Measurements from ENCODE around the gene KLHDC1. TPM values are rescaled to one million over a fixed set of nuclear protein-coding genes. Genes with fewer than 3 reads are reported as not detected.
"Not testable (repeated sequence)": the region's sequence is repeated elsewhere in the genome, so short reads cannot be mapped to it uniquely, and the experiment has no call there.

Gene KLHDC1
- total and polyA plus RNA-seq, 4 donors = 0.36 to 4.1 (median 2.5) TPM

- H3K9me3 ChIP-seq (ENCODE audit: control insufficient read depth in 4 of 4, low read length in 3 of 4) = no peaks in the 10 kb centered on the region
- no peaks in the 10 kb centered on the region for H3K27me3 ChIP-seq (ENCODE audit: control insufficient read depth in 4 of 4, insufficient read depth in 4 of 4, low read length in 3 of 4)
- TF ChIP-seq RAD21 (IDR thresholded peaks at IDR 0.05) = no peak
- TF ChIP-seq JUND (IDR thresholded peaks at IDR 0.05) = no peak
- TF ChIP-seq TAF1 (conservative IDR thresholded peaks at IDR 0.05) = no peak
- no peak for TF ChIP-seq FOXA1 (IDR thresholded peaks at IDR 0.05)
- TF ChIP-seq FOXA2 (IDR thresholded peaks at IDR 0.05) = no peak
- TF ChIP-seq, protein P1, sequence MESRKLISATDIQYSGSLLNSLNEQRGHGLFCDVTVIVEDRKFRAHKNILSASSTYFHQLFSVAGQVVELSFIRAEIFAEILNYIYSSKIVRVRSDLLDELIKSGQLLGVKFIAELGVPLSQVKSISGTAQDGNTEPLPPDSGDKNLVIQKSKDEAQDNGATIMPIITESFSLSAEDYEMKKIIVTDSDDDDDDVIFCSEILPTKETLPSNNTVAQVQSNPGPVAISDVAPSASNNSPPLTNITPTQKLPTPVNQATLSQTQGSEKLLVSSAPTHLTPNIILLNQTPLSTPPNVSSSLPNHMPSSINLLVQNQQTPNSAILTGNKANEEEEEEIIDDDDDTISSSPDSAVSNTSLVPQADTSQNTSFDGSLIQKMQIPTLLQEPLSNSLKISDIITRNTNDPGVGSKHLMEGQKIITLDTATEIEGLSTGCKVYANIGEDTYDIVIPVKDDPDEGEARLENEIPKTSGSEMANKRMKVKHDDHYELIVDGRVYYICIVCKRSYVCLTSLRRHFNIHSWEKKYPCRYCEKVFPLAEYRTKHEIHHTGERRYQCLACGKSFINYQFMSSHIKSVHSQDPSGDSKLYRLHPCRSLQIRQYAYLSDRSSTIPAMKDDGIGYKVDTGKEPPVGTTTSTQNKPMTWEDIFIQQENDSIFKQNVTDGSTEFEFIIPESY (IDR thresholded peaks at IDR 0.05) = no peak
- no peak for TF ChIP-seq NR2F2 (IDR thresholded peaks at IDR 0.05)
- no peak for TF ChIP-seq ATF3 (IDR thresholded peaks at IDR 0.05)
- TF ChIP-seq, protein P2, sequence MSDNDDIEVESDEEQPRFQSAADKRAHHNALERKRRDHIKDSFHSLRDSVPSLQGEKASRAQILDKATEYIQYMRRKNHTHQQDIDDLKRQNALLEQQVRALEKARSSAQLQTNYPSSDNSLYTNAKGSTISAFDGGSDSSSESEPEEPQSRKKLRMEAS (IDR thresholded peaks at IDR 0.05) = no peak
- TF ChIP-seq HNF4G (IDR thresholded peaks at IDR 0.05) = no peak
- H3K27ac ChIP-seq (ENCODE audit: low read depth in 1 of 2, low read length in 2 of 2) = no peak overlapping the region
- no peak overlapping the region for H3K4me3 ChIP-seq (ENCODE audit: low read depth in 1 of 3, low read length in 3 of 3)
- no peaks in the 10 kb centered on the region for H3K4me1 ChIP-seq (ENCODE audit: control insufficient read depth in 4 of 4, insufficient read depth in 4 of 4, low read length in 3 of 4)
- DNase-seq (ENCODE audit: low spot score) = no peak
- 81% methylated on average over 4 of the region's 4 CpGs for WGBS
- no peak overlapping the region for H3K9ac ChIP-seq (ENCODE audit: low read depth in 1 of 2, low read length in 2 of 2)
- peaks cover 0 to 2% (median 0%) of the 10 kb centered on the region in 4 donors for H3K36me3 ChIP-seq (ENCODE audit: control insufficient read depth in 4 of 4, insufficient read depth in 3 of 4, low read depth in 1 of 4, low read length in 3 of 4)
These were observed 9.8 kb downstream of the KLHDC1 start for GRCh38 chr14:49702725-49703124.

DNA sequence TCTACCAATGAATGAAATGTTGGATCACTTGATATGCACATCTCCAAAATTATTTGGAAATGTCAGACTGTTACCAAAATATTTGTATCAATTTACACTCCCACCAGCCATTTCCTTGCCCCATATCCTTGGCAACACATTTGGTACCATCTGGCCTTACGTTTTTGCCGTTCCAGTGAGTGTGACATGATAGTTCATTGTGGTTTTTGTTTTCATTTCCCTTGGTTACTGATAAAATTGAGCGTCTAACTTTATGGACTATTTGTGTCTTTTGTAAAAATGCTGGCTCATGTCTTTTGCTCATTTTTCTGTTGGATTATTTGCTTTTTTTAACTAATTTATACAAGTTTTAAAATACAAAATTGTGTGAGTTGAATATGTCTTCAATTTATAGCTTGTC is 11.0 kb downstream of the KLHDC1 start:
- Histone ChIP-seq H3K9me3 (ENCODE audit: control insufficient read depth in 4 of 4, low read length in 3 of 4) (no peaks in the 10 kb centered on the region), H3K36me3 (ENCODE audit: control insufficient read depth in 4 of 4, insufficient read depth in 3 of 4, low read depth in 1 of 4, low read length in 3 of 4) (peaks cover 0 to 2% (median 0%) of the 10 kb centered on the region in 4 donors), H3K4me3 (ENCODE audit: low read depth in 1 of 3, low read length in 3 of 3) (no peak overlapping the region), H3K9ac (ENCODE audit: low read depth in 1 of 2, low read length in 2 of 2) (no peak overlapping the region), H3K27ac (ENCODE audit: low read depth in 1 of 2, low read length in 2 of 2) (no peak overlapping the region), H3K4me1 (ENCODE audit: control insufficient read depth in 4 of 4, insufficient read depth in 4 of 4, low read length in 3 of 4) (no peaks in the 10 kb centered on the region), H3K27me3 (ENCODE audit: control insufficient read depth in 4 of 4, insufficient read depth in 4 of 4, low read length in 3 of 4) (no peaks in the 10 kb centered on the region)
- no peak for TF ChIP-seq FOXA2 (IDR thresholded peaks at IDR 0.05)
- no peak for TF ChIP-seq HNF4A (conservative IDR thresholded peaks at IDR 0.05)
- no peak for TF ChIP-seq EGR1 (IDR thresholded peaks at IDR 0.05; ENCODE audit: low read depth in 2 of 2)
- TF ChIP-seq, protein P2 (IDR thresholded peaks at IDR 0.05) = no peak
- 74% methylated on average over 3 of the region's 3 CpGs for WGBS
- no peak for DNase-seq (ENCODE audit: low spot score)

DNA sequence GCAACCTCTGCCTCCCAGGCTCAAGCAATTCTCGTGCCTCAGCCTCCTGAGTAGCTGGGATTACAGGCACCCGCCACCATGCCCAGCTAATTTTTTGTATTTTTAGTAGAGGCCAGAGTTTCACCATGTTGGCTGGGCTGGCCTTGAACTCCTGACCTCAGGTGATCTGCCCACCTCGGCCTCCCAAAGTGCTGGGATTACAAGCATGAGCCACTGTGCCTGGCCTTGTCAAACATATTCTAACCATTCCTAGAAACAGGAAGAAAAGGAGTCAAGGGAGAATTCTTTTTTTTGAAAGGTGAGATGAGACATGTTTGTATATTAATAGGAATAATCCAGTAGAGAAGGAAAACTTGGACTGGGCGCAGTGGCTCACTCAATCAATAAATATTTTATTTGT is 11.6 kb downstream of the KLHDC1 start:
- not testable (repeated sequence) for DNase-seq (ENCODE audit: low spot score); H3K9me3 ChIP-seq (ENCODE audit: control insufficient read depth in 4 of 4, low read length in 3 of 4); H3K27me3 ChIP-seq (ENCODE audit: control insufficient read depth in 4 of 4, insufficient read depth in 4 of 4, low read length in 3 of 4); H3K36me3 ChIP-seq (ENCODE audit: control insufficient read depth in 4 of 4, insufficient read depth in 3 of 4, low read depth in 1 of 4, low read length in 3 of 4); H3K9ac ChIP-seq (ENCODE audit: low read depth in 1 of 2, low read length in 2 of 2); H3K4me1 ChIP-seq (ENCODE audit: control insufficient read depth in 4 of 4, insufficient read depth in 4 of 4, low read length in 3 of 4); H3K27ac ChIP-seq (ENCODE audit: low read depth in 1 of 2, low read length in 2 of 2); H3K4me3 ChIP-seq (ENCODE audit: low read depth in 1 of 3, low read length in 3 of 3)
- 84% methylated on average over 4 of the region's 4 CpGs for WGBS

DNA sequence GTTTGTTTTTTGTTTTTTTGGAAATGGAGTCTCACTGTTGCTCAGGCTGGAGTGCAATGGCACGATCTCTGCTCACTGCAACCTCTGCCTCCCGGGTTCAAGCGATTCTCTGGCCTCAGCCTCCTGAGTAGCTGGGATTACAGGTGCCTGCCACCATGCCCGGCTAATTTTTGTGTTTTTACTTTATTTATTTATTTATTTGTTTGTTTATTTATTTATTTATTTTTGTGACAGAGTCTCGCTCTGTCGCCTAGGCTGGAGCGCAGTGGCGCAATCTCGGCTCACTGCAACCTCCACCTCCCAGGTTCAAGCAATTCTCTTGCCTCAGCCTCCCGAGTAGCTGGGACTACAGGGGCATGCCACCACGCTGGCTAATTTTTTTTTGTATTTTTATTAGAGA is 18.1 kb downstream of the KLHDC1 start:
- DNase-seq (ENCODE audit: low spot score); H3K4me1 ChIP-seq (ENCODE audit: control insufficient read depth in 4 of 4, insufficient read depth in 4 of 4, low read length in 3 of 4); H3K27me3 ChIP-seq (ENCODE audit: control insufficient read depth in 4 of 4, insufficient read depth in 4 of 4, low read length in 3 of 4); H3K9me3 ChIP-seq (ENCODE audit: control insufficient read depth in 4 of 4, low read length in 3 of 4); H3K27ac ChIP-seq (ENCODE audit: low read depth in 1 of 2, low read length in 2 of 2); H3K9ac ChIP-seq (ENCODE audit: low read depth in 1 of 2, low read length in 2 of 2); H3K4me3 ChIP-seq (ENCODE audit: low read depth in 1 of 3, low read length in 3 of 3); H3K36me3 ChIP-seq (ENCODE audit: control insufficient read depth in 4 of 4, insufficient read depth in 3 of 4, low read depth in 1 of 4, low read length in 3 of 4): not testable (repeated sequence)
- WGBS = 92% methylated on average over 11 of the region's 11 CpGs

Data from liver (tissue), 9 donors.